COLO829 (cell line): ENCODE results near the gene HIGD1B.
A peak's percentile ranks its signal among the peaks of the same experiment; 100 is the strongest.
"Not testable (repeated sequence)": the region's sequence is repeated elsewhere in the genome, so short reads cannot be mapped to it uniquely, and the experiment has no call there.

Experiments
- DNase-seq: peaks from one replicate; pipeline ENCODE4 v3.0.0; 2012; ENCODE audit warnings: low spot score

HIGD1B gene

DNA sequence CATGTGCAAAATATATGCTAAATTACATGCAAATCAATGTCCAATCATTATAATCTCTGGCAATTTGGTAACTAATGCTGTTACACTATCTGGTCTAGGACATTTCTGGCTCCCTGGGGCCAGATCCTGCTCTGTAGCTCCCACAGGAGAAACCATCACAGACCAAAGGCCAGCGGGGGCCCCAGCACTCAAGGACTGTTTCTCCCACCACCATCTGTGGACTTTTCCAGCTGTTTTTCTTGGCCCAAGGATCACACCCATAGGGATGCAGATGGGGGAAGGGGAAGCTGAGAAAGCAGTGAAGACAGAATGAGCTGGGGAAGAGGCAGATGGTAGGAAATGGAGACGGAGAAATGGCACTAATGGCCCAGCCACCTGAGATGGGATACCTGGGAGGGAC is at the start of gene HIGD1B:
Gene HIGD1B, plus strand, starts transcription at position 298 of the 400 bp plus-strand sequence. CDS start 270 bp downstream, outside the sequence.
- DNase-seq: no peak

DNA sequence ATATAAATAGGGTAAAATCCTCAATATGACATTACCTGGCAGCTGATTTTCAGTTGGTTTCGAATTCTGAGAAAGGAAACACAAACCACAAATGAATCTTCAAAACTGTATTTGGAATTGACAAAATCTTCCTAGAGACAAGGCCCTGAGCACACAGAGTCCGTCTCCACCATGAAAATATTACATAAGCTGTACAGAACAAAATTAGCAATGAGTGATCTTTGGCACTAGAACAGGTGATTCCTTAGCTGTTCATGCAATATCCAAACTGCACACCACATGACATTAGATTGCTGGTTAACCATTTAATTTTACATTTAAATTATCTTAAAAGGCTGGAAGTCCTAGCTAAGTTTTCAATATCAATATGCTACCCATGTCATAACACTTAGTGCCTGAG is 49.3 kb upstream of the HIGD1B start:
- no peak for DNase-seq

GRCh38 chr17:44801880-44802279 is 45.8 kb upstream of the HIGD1B start:
- no peak for DNase-seq

DNA sequence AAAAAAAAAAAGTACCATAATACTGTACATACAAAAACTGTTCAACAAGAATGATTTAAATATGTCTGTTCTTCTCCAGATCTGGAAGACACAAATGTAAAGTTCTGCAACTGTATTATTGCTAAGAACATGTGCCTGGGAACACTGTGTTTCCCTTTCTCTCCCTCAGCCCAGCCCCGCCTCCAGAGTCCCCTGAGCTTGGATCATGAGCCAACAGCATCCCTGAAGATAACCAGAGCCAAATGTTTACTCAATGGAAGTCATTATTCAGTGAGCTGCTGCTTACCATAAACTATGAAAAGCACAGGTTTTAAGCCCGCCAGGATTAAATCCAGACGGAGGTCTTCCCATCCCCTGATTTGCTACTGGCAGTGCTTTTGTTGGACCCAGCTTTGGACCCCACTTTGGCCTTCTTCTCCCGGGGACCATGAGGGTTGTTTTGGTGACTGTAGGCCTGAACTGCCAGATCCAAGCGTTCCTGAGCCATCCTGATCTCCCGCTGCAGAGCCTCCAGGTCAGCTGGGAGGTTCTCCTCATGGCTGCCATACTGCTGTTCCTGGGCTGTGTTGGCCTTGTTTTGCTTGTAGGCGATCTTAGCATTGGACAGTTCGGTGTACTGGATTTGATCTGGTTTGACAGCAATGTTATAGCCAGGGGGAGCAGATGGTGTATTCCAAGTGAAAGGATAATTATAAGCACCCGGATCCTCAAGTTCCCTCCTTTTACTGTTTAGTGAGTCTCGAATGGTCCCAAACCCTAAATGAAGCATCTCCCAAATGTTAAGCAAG is 43.2 kb upstream of the HIGD1B start:
- DNase-seq: peak; percentile 71

DNA sequence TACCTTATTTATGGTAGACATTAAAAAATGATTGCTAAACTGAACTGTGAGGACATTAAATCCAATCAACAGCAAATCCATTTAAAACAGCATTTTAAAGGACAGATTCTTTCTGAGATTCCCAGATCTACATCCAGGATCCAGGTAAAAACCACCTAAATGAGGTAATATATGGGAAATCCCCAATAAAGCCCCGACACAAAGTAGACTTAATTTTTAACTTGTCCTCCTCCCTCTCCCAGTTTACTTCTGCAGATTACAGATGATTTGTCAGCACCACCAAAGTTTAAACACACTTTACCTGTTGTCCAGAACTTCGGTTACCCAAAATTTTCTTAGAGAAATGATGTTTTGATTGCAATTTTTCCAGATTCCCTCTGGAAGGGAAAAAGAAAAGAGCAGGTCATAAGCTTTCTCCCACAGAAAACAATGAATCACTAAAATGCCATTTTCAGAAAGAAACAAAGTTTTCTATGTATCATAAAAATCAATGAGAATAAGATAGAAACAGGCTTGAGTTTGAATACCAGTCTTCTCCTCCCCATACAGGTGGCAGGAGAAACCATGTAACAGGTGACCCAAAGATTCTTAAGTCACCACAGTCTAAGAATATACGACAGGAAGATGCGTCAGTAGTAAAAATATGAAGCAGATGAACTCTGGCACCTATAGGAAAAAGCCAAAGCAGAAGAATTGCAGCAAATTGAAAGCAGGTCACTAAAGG is 40.4 kb upstream of the HIGD1B start:
- DNase-seq: no peak

GRCh38 chr17:44807817-44808155 is 39.9 kb upstream of the HIGD1B start:
- no peak for DNase-seq

GRCh38 chr17:44808156-44808555 is 39.5 kb upstream of the HIGD1B start:
- no peak for DNase-seq

DNA sequence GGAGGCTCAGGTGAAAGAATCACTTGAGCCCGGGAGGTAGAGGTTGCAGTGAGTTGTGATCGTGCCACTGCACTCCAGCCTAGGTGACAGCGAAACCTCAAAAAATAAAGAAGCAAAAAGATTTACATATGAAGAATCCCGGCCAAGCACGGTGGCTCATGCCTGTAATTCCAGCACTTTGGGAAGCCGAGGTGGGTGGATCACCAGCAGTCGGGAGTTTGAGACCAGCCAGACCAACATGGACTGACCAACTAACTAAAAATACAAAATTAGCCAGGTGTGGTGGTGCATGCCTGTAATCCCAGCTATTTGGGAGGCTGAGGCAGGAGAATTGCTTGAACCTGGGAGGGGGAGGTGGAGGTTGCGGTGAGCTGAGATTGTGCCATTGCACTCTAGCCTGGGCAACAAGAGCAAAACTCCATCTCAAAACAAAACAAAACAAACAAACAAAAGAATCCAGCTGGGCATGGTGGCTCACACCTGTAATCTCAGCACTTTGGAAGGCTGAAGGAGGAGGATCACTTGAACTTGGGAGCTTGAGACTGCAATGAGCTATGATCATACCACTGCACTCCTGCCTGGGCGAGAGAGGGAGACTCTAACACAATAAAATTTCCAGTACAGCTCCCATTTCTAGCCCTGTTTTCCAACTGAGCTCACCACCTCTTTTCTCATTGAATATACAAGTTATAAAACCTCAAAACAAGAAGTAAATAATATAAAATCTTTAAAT is 38.9 kb upstream of the HIGD1B start:
- DNase-seq: not testable (repeated sequence)

DNA sequence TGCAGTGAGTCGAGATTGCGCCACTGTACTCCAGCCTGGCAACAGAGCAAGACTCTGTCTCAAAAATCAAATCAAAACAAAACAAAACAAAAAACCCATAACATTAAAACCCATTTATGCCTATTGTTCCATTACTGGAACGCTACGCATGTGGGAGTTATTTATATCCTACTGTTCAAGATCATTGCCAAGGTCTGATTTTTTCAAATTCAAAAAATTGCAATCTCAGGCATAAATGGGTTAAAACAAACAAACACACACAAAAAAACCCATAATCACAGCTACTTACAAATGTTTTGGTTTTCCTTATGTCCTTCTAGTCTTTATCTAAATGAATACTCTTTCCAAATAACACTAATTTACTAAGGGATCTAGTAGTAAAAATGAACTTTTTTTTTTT is 35.4 kb upstream of the HIGD1B start:
- DNase-seq: no peak

- DNase-seq: not testable (repeated sequence)
Observed at GRCh38 chr17:44818508-44818907, 29.2 kb upstream of the HIGD1B start.

DNA sequence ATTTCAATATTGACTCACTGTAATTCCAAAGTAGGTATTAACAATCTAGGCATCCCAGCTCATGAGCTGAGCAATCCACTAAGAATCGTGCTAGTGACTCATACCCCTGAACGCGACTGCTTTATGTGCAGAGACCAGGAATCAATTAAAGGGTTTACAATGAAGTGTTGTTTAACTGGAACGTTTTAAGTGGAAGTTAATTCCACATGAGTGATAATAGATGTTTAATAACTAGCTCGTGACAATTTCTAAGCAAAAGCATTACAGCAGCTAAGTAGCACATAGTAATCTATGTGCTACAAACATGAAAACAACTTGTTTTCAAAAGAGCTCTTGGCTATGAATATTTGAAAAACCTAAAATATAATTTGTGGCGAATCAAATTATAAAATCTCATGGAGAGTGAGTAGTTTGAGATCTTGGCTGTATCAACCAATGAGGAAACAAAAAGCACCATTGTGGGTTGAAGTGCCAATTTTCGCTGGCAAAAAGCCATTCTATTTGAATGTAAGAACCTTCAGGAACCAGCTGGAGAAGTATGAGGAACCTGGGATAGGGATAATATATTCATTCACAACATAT is 27.0 kb upstream of the HIGD1B start:
- DNase-seq: peak; percentile 92

- not testable (repeated sequence) for DNase-seq
Observed at GRCh38 chr17:44825236-44825635, 22.4 kb upstream of the HIGD1B start.

DNA sequence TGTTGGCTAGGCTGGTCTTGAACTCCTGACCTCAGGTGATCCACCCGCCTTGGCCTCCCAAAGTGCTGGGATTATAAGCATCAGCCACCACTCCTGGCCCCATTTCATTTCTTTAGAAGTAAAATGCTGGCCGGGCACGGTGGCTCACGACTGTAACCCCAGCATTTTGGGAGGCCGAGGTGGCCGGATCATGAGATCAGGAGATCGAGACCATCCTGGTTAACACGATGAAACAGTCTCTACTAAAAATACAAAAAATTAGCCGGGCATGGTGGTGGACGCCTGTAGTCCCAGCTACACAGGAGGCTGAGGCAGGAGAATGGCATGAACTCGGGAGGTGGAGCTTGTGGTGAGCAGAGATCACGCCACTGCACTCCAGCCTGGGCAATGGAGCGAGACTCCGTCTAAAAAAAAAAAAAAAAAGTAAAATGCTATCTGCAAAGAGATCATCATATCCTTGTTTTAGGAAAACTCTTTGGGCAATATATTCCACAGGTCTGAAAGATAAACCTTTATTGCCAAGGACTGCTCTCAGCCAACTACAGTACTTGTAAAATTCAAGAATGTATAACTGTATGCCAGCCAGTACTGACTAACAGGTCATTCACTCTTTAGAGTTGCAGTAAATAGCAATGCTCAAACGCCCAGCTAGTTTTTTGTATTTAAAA is 21.4 kb upstream of the HIGD1B start:
- no peak for DNase-seq

GRCh38 chr17:44827863-44828262 is 19.8 kb upstream of the HIGD1B start:
- DNase-seq: no peak

- no peak for DNase-seq
Observed at GRCh38 chr17:44828919-44829522, 18.7 kb upstream of the HIGD1B start.

DNA sequence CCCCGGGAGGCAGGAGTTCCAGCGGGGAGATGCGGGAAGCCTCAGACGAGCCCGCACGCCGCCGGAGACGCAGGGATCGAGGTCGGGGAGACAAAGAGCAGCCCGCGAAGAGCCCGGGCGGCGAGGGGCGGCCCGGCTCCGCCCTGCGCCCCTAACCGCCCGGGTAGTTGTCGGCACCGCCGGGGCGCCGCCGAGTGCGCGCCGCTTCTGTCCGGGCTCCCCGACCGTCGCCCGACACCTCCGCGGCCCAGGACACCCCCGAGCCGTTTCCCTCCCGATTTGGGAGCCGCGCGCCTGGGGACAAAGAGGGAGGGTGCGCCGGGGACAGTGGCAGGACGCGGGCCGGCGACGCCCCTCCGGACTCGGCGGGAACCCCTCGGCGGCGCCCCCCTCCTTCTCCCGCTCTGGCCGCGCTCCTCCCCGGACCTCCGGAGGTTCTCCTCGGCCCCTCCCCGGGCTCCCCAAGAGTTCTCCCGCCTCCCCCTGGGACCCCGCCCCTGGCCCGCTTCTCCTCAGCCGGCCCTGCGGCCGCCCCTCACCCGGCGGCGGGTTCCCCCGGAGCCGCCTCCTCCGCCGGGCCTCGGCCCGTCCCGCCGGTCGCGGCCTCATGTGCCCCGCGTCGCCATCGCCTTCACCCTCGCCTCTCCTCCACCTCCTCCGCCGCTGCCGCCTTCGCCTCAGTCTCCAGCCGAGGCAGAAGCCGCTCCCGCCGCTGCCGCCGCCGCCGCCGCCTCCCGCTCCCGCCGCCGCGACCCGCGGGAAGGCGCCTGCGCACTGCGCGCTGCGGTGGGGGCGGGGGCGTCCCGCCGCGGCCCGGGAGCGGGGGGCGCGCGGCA is 17.9 kb upstream of the HIGD1B start, which contains the start of gene GJC1:
Gene GJC1, minus strand, starts transcription at position 765 of the 836 bp plus-strand sequence. CDS start 24,470 bp downstream, outside the sequence.
- no peak for DNase-seq

DNA sequence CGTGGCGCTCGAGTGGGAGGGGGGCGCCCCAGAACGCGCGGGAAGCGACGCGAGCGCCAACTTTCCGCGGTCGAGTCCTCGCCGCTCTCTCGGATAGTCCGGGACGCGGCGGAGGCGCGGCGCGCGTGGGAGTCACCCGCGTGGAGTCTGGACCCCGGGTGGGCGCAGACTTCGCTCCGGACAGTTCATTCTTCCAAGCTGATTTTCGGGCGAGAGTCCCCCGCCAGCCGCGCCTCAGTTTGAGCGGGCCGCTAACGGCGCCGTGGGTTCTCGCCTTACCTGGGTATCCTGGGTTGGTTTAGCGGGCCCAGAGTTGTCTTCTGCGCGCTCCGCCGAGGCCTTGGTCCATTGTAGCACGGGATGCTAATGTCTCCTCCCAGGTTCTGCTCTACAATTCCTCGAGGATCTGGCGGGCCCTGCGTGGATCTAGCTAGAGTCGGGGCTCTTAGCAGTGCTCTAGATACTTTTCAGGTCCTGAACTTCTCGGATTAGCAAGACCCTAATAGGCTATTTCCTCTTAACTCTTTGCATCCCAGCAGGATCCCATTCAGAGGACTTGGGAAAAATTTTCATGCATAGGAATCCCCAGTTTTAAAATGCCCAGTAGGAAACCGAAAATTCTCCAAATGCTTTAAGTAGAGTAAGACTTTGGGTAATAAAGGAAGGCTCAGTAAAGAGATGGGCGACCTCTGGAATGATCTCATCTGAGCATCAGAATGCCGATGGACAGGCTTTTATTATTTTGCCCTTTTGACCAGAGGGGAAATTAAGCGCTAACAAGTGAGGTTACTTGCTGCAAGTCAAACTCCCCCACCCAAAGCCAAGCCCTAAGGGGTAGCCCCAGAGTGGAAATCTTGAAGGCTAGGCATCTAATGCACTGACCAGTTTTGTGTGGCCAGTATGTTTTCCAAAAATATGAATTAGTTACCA is 17.1 kb upstream of the HIGD1B start:
- DNase-seq: no peak

DNA sequence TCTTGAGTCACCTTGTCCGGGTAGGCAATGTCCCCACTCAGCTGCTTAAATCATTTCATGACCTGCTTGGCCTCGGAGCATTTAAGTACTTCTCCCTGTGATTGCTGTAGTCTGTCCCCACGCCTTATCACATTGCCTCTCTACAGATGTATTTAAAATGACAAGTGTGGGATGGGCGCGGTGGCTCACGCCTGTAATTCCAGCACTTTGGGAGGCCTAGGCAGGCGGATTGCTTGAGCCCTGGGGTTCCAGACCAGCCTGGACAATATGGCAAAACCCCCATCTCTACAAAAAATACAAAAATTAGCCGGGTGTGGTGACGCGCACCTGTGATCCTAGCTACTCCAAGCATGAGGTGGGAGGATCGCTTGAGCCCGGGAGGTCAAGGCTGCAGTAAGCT is 16.3 kb upstream of the HIGD1B start:
- no peak for DNase-seq

DNA sequence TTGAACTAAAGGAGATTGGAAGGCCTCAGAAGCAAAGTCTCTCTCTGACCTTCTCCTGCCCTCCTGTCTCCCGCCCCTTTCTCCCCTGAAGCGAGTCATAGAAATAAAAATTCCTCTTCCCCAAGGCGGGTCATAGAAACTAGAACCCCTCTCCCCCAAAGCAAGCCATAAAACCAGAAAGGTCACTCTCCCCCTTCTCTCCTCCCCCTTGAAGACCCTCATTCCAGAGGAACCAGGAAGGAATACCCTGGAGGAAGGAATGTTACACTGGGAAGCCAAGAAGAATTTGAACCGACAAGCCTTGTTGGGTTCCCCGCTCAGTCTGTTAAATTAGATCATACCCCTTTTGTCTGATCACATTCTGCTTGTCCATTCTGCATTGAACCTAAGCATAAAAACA is 14.9 kb upstream of the HIGD1B start:
- DNase-seq: no peak
